ENCODE results near the gene EDIL3. TPM values are rescaled to one million over a fixed set of nuclear protein-coding genes. Genes with fewer than 3 reads are reported as not detected.

Gene EDIL3
- total RNA-seq, 1 experiment from 2014 or later, result 7.2 TPM

DNA sequence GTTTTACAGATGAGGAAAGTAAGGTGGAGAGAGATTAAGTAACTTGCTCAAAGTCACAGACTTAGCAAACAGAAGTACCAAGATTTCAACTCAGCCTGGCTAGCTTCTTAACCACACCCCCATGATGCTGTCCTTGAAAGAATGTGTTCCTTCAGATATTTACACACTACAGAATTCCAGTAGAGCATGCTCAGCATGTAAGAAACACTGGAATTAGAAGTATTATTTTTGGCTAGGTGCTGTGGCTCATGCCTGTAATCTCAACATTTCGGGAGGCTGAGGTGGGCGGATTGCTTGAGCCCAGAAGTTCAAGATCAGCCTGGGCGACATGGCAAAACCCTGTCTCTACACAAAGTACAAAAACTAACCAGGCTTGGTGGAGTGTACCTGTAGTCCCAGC is 142.4 kb downstream of the EDIL3 start:
- Histone ChIP-seq H3K27me3 (ENCODE audit: insufficient read depth, low read depth) (no peaks in the 10 kb centered on the region), H3K9me3 (ENCODE audit: insufficient read depth, low read depth) (no peaks in the 10 kb centered on the region), H3K4me3 (no peak overlapping the region), H3F3A (ENCODE audit: insufficient read depth, low read depth) (no peaks in the 10 kb centered on the region), H3K4me2 (no peak overlapping the region), H3K36me3 (ENCODE audit: low read depth) (no peaks in the 10 kb centered on the region), H4K20me1 (ENCODE audit: insufficient read depth) (no peaks in the 10 kb centered on the region), H3K9me2 (ENCODE audit: insufficient read depth) (no peaks in the 10 kb centered on the region), H3K27ac (no peak overlapping the region), H2AFZ (no peak overlapping the region), H3K79me2 (ENCODE audit: low read depth) (no peaks in the 10 kb centered on the region), H3K4me1 (replicated peaks; ENCODE audit: insufficient read depth) (peaks cover 7% of the 10 kb centered on the region; the same call in 1 of the 2 replicates)
- no peak for TF ChIP-seq EZH2 (IDR thresholded peaks at IDR 0.05; ENCODE audit: low read depth)
- TF ChIP-seq, protein P1, sequence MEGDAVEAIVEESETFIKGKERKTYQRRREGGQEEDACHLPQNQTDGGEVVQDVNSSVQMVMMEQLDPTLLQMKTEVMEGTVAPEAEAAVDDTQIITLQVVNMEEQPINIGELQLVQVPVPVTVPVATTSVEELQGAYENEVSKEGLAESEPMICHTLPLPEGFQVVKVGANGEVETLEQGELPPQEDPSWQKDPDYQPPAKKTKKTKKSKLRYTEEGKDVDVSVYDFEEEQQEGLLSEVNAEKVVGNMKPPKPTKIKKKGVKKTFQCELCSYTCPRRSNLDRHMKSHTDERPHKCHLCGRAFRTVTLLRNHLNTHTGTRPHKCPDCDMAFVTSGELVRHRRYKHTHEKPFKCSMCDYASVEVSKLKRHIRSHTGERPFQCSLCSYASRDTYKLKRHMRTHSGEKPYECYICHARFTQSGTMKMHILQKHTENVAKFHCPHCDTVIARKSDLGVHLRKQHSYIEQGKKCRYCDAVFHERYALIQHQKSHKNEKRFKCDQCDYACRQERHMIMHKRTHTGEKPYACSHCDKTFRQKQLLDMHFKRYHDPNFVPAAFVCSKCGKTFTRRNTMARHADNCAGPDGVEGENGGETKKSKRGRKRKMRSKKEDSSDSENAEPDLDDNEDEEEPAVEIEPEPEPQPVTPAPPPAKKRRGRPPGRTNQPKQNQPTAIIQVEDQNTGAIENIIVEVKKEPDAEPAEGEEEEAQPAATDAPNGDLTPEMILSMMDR (conservative IDR thresholded peaks at IDR 0.05), result no peak
- ChIA-PET POLR2A (ENCODE audit: unreplicated experiment) (no interaction called here), CTCF (no interaction called here)
- BruUV-seq (replicated peaks), result no TSS peak
- no peak for DNase-seq
- intact Hi-C loops (cut with micrococcal nuclease; ENCODE audit: unreplicated experiment), result no loop called here

GRCh38 chr5:84239494-84239893 is 145.2 kb downstream of the EDIL3 start:
- H3K79me2 ChIP-seq (ENCODE audit: low read depth), result no peaks in the 10 kb centered on the region
- ChIA-PET CTCF (interaction anchor here (0.6 kb wide), 1 partner anchor 525 kb away, joined by 3 read pairs; no protein-coding TSS in a partner anchor), POLR2A (ENCODE audit: unreplicated experiment) (interaction anchor here (0.7 kb wide), 1 partner anchor 9 kb away, joined by 5 read pairs; no protein-coding TSS in a partner anchor)
- 0 out of 2 replicates have a peak overlapping the region, but pooled peaks have one; percentile 12 for H3K4me2 ChIP-seq
- H3F3A ChIP-seq (ENCODE audit: insufficient read depth, low read depth), result no peaks in the 10 kb centered on the region
- no peaks in the 10 kb centered on the region for H3K36me3 ChIP-seq (ENCODE audit: low read depth)
- no peak overlapping the region for H3K4me3 ChIP-seq
- no peak for TF ChIP-seq EZH2 (IDR thresholded peaks at IDR 0.05; ENCODE audit: low read depth)
- peak; percentile 17 to 64 for DNase-seq
- no peaks in the 10 kb centered on the region for H3K27me3 ChIP-seq (ENCODE audit: insufficient read depth, low read depth)
- peaks cover 7% of the 10 kb centered on the region; the same call in 1 of the 2 replicates for H3K4me1 ChIP-seq (replicated peaks; ENCODE audit: insufficient read depth)
- no peaks in the 10 kb centered on the region for H4K20me1 ChIP-seq (ENCODE audit: insufficient read depth)
- no peaks in the 10 kb centered on the region for H3K9me2 ChIP-seq (ENCODE audit: insufficient read depth)
- H3K27ac ChIP-seq, result no peak overlapping the region
- BruUV-seq (replicated peaks), result no TSS peak
- no peaks in the 10 kb centered on the region for H3K9me3 ChIP-seq (ENCODE audit: insufficient read depth, low read depth)
- no peak overlapping the region for H2AFZ ChIP-seq
- intact Hi-C loops (cut with micrococcal nuclease; ENCODE audit: unreplicated experiment), result no loop called here

GRCh38 chr5:84237126-84237525 is 147.6 kb downstream of the EDIL3 start:
- intact Hi-C loops (cut with micrococcal nuclease; ENCODE audit: unreplicated experiment), result no loop called here
- H3F3A ChIP-seq (ENCODE audit: insufficient read depth, low read depth), result no peaks in the 10 kb centered on the region
- no peaks in the 10 kb centered on the region for H3K36me3 ChIP-seq (ENCODE audit: low read depth)
- H4K20me1 ChIP-seq (ENCODE audit: insufficient read depth), result no peaks in the 10 kb centered on the region
- H3K4me2 ChIP-seq, result no peak overlapping the region
- ChIA-PET POLR2A (ENCODE audit: unreplicated experiment) (no interaction called here), CTCF (no interaction called here)
- H3K4me3 ChIP-seq, result no peak overlapping the region
- no TSS peak for BruUV-seq (replicated peaks)
- no peaks in the 10 kb centered on the region for H3K79me2 ChIP-seq (ENCODE audit: low read depth)
- DNase-seq, result no peak
- no peaks in the 10 kb centered on the region for H3K9me3 ChIP-seq (ENCODE audit: insufficient read depth, low read depth)
- no peaks in the 10 kb centered on the region for H3K9me2 ChIP-seq (ENCODE audit: insufficient read depth)
- H3K27me3 ChIP-seq (ENCODE audit: insufficient read depth, low read depth), result no peaks in the 10 kb centered on the region
- no peak overlapping the region for H2AFZ ChIP-seq
- TF ChIP-seq, protein P1 (conservative IDR thresholded peaks at IDR 0.05), result no peak
- TF ChIP-seq EZH2 (IDR thresholded peaks at IDR 0.05; ENCODE audit: low read depth), result no peak
- H3K4me1 ChIP-seq (replicated peaks; ENCODE audit: insufficient read depth), result peaks cover 7% of the 10 kb centered on the region; the same call in 1 of the 2 replicates
- H3K27ac ChIP-seq, result no peak overlapping the region

- CTCF ChIA-PET, result no interaction called here
- intact Hi-C loops (cut with micrococcal nuclease; ENCODE audit: unreplicated experiment), result no loop called here
- no TSS peak for BruUV-seq (replicated peaks)
Observed at GRCh38 chr5:84231433-84231832, 153.2 kb downstream of the EDIL3 start.

More at GRCh38 chr5:84231433-84231832, 153.2 kb downstream of the EDIL3 start:
- no peaks in the 10 kb centered on the region for H3K79me2 ChIP-seq (ENCODE audit: low read depth)
- H4K20me1 ChIP-seq (ENCODE audit: insufficient read depth), result no peaks in the 10 kb centered on the region
- H3F3A ChIP-seq (ENCODE audit: insufficient read depth, low read depth), result no peaks in the 10 kb centered on the region
- no peaks in the 10 kb centered on the region for H3K9me3 ChIP-seq (ENCODE audit: insufficient read depth, low read depth)
- no peaks in the 10 kb centered on the region for H3K9me2 ChIP-seq (ENCODE audit: insufficient read depth)
- no peak overlapping the region for H3K4me3 ChIP-seq
- no peak for DNase-seq
- no peaks in the 10 kb centered on the region for H3K27me3 ChIP-seq (ENCODE audit: insufficient read depth, low read depth)
- POLR2A ChIA-PET (ENCODE audit: unreplicated experiment), result no interaction called here
- no peak for TF ChIP-seq EZH2 (IDR thresholded peaks at IDR 0.05; ENCODE audit: low read depth)
- TF ChIP-seq, protein P1 (conservative IDR thresholded peaks at IDR 0.05), result no peak
- H3K4me1 ChIP-seq (replicated peaks; ENCODE audit: insufficient read depth), result no peaks in the 10 kb centered on the region
- H3K36me3 ChIP-seq (ENCODE audit: low read depth), result no peaks in the 10 kb centered on the region
- H2AFZ ChIP-seq, result no peak overlapping the region
- no peak overlapping the region for H3K27ac ChIP-seq
- H3K4me2 ChIP-seq, result no peak overlapping the region
